Kidney (tissue), 14 donors: ENCODE measurements around the gene IDH3B. TPM values are rescaled to one million over a fixed set of nuclear protein-coding genes. Genes with fewer than 3 reads are reported as not detected.

ENCODE experiments used
- DNase-seq, 5 donors: peaks; one replicate each; pipeline ENCODE4 v3.0.0-alpha.2; 2013 to 2020
- FAIRE-seq: peaks from 2 replicates; lab custom pipeline; 2012; peaks lifted over from hg19 to GRCh38; lab: Jason Lieb, UNC
- H3K27ac ChIP-seq, 2 donors: one replicate each; pipeline ENCODE4 v1.7.0; 2013; ENCODE audit warnings: low read depth in 2 of 2, low read length in 2 of 2, inconsistent platforms in 1 of 2
- H3K27me3 ChIP-seq: one replicate; pipeline ENCODE4 v1.7.1; 2013; ENCODE audit warnings: low read length, inconsistent platforms; ENCODE audit not compliant: control insufficient read depth, insufficient read depth
- H3K36me3 ChIP-seq, 3 donors: one replicate each; pipeline versions ENCODE4 v1.7.0 to v1.7.1; 2013; ENCODE audit warnings: low read length in 3 of 3, control low read depth in 1 of 3, inconsistent platforms in 1 of 3; ENCODE audit not compliant: insufficient read depth in 3 of 3, control insufficient read depth in 2 of 3
- H3K4me1 ChIP-seq, 3 donors: one replicate each; pipeline versions ENCODE4 v1.7.0 to v1.7.1; 2013; ENCODE audit warnings: low read length in 3 of 3, inconsistent platforms in 1 of 3, low read depth in 1 of 3; ENCODE audit not compliant: control insufficient read depth in 2 of 3, insufficient read depth in 2 of 3
- H3K4me3 ChIP-seq, 3 donors: one replicate each; pipeline versions ENCODE4 v1.7.0 to v1.8.1; 2013; ENCODE audit warnings: low read length in 3 of 3, control low read depth in 1 of 3, inconsistent platforms in 1 of 3
- H3K9ac ChIP-seq, 3 donors: one replicate each; pipeline versions ENCODE4 v1.7.0 to v1.7.1; 2013; ENCODE audit warnings: low read length in 3 of 3, control low read depth in 1 of 3, inconsistent platforms in 1 of 3
- H3K9me3 ChIP-seq, 3 donors: one replicate each; pipeline versions ENCODE4 v1.7.0 to v1.7.1; 2013; ENCODE audit warnings: low read length in 3 of 3, control low read depth in 1 of 3, inconsistent platforms in 1 of 3; ENCODE audit not compliant: control insufficient read depth in 2 of 3, insufficient read depth in 1 of 3
- CTCF ChIP-seq: IDR thresholded peaks from 3 replicates; pipeline ENCODE4 v1.5.1; 2012; ENCODE audit warnings: mild to moderate bottlenecking, moderate library complexity, borderline replicate concordance; ENCODE audit not compliant: insufficient read depth; ENCODE audit errors: extremely low read depth
- intact Hi-C: fragments of 100-400 bp; cut with DNase I; formaldehyde crosslinking; loops from one replicate; pipeline ENCODE4 v1.11.1; 2022
- polyA plus RNA-seq: library from polyadenylated mRNA; stranded (reverse); fragments of 350-450 nt; fragmentation: Illumina TruSeq; extraction: RNeasy Lipid Tissue Mini Kit (QIAGEN cat#74804); gene quantifications from one replicate; pipeline ENCODE4 v1.2.3, GENCODE V29; 2014; ENCODE audit warnings: low read depth, low replicate concordance; ENCODE audit not compliant: insufficient read depth
- total RNA-seq: library from RNA; stranded (reverse); fragmentation: NEBNext Ultra II Directional; extraction: Animal tissue kit (Norgen Biotek cat#: 25700); gene quantifications from one replicate; pipeline ENCODE4 v1.2.1, GENCODE V29; 2021
- donor health status: control.
- donor health status: control.
- donor health status: control.
- donor health status: control.
- donor health status: control.
- donor health status: DM: yes; HTN: yes; CAD: no.
- donor health status: Normal renal cell carcinoma (clear cell type).

The IDH3B gene
- total and polyA plus RNA-seq, 2 donors from 2014 or later: 77.3 to 134 TPM

GRCh38 chr20:2617099-2617714 lies 46.8 kb downstream of the IDH3B start:
- TF ChIP-seq CTCF: no peak

GRCh38 chr20:2616634-2617033 lies 47.4 kb downstream of the IDH3B start:
- no peak overlapping the region for H3K9ac ChIP-seq
- no peak for TF ChIP-seq CTCF
- FAIRE-seq (no peak), DNase-seq (no peak)
- H3K4me1 ChIP-seq: no peaks in the 10 kb centered on the region
- no peaks in the 10 kb centered on the region for H3K36me3 ChIP-seq
- intact Hi-C loops: no loop called here
- no peak overlapping the region for H3K4me3 ChIP-seq
- H3K9me3 ChIP-seq: no peaks in the 10 kb centered on the region
- no peak overlapping the region for H3K27ac ChIP-seq
- H3K27me3 ChIP-seq: no peaks in the 10 kb centered on the region

More at GRCh38 chr20:2617099-2617714, 46.8 kb downstream of the IDH3B start:
- no peaks in the 10 kb centered on the region for H3K9me3 ChIP-seq
- no peak overlapping the region for H3K4me3 ChIP-seq
- no peaks in the 10 kb centered on the region for H3K36me3 ChIP-seq
- no peak for FAIRE-seq
- no peaks in the 10 kb centered on the region for H3K27me3 ChIP-seq
- intact Hi-C loops: no loop called here
- H3K27ac ChIP-seq: no peak overlapping the region
- H3K4me1 ChIP-seq: no peaks in the 10 kb centered on the region
- DNase-seq: no peak
- H3K9ac ChIP-seq: no peak overlapping the region

- Histone ChIP-seq H3K27me3 (no peaks in the 10 kb centered on the region), H3K9ac (no peak overlapping the region), H3K9me3 (peaks cover 0 to 4% (median 4%) of the 10 kb centered on the region in 3 donors), H3K4me1 (no peaks in the 10 kb centered on the region), H3K4me3 (no peak overlapping the region), H3K36me3 (no peaks in the 10 kb centered on the region), H3K27ac (no peak overlapping the region)
- no peak for TF ChIP-seq CTCF
- intact Hi-C loops: no loop called here
- no peak for FAIRE-seq
- DNase-seq: no peak
These were observed 51.9 kb downstream of the IDH3B start for GRCh38 chr20:2612073-2612472.
